ENCODE measurements around the gene SIAH1.
A peak's percentile ranks its signal among the peaks of the same experiment; 100 is the strongest.

The SIAH1 gene

DNA sequence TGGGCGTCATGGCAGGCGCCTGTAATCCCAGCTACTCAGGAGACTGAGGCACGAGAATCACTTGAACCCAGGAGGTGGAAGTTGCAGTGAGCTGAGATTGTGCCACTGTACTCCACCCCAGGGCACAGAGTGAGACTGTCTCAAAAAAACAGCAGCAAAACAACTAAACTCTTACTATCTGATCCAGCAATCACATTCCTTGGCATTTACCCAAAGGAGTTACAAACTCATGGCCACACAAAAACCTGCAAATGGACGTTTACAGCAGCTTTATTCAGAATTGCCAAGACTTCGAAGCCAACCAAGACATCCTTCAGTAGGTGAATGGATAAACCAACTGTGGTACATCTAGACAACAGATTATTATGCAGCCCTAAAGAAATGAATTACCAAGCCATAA, 4.0 kb downstream of the SIAH1 start:
- no peak overlapping the region for H3K27ac ChIP-seq (ENCODE audit: extremely low read depth, low read depth, low read length)
- no peak for TF ChIP-seq ZEB2 (tag by site-specific recombination; IDR thresholded peaks at IDR 0.05)
- TF ChIP-seq, protein P1, sequence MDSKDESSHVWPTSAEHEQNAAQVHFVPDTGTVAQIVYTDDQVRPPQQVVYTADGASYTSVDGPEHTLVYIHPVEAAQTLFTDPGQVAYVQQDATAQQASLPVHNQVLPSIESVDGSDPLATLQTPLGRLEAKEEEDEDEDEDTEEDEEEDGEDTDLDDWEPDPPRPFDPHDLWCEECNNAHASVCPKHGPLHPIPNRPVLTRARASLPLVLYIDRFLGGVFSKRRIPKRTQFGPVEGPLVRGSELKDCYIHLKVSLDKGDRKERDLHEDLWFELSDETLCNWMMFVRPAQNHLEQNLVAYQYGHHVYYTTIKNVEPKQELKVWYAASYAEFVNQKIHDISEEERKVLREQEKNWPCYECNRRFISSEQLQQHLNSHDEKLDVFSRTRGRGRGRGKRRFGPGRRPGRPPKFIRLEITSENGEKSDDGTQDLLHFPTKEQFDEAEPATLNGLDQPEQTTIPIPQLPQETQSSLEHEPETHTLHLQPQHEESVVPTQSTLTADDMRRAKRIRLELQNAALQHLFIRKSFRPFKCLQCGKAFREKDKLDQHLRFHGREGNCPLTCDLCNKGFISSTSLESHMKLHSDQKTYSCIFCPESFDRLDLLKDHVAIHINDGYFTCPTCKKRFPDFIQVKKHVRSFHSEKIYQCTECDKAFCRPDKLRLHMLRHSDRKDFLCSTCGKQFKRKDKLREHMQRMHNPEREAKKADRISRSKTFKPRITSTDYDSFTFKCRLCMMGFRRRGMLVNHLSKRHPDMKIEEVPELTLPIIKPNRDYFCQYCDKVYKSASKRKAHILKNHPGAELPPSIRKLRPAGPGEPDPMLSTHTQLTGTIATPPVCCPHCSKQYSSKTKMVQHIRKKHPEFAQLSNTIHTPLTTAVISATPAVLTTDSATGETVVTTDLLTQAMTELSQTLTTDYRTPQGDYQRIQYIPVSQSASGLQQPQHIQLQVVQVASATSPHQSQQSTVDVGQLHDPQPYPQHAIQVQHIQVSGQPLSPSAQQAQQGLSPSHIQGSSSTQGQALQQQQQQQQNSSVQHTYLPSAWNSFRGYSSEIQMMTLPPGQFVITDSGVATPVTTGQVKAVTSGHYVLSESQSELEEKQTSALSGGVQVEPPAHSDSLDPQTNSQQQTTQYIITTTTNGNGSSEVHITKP (tag by site-specific recombination; IDR thresholded peaks at IDR 0.05), result 0 out of 2 replicates have a peak, but pooled peaks have one; percentile 17
- TF ChIP-seq ZNF548 (tag by site-specific recombination; IDR thresholded peaks at IDR 0.05), result no peak
- H3K36me3 ChIP-seq (ENCODE audit: control insufficient read depth in 2 of 2, insufficient read depth in 1 of 2, low read length in 2 of 2), result no peaks in the 10 kb centered on the region; a peak in 1 of 3 replicates
- peaks cover 8% of the 10 kb centered on the region; the same call in 1 of the 2 replicates for H3K4me1 ChIP-seq (ENCODE audit: control insufficient read depth, insufficient read depth, low read length)
- H3K9me3 ChIP-seq (ENCODE audit: control insufficient read depth, insufficient read depth, low read depth, low read length), result no peaks in the 10 kb centered on the region
- ChIA-PET POLR2A (no interaction called here), CTCF (no interaction called here)
- no peak overlapping the region for H3K4me3 ChIP-seq (ENCODE audit: low read depth, low read length)

DNA sequence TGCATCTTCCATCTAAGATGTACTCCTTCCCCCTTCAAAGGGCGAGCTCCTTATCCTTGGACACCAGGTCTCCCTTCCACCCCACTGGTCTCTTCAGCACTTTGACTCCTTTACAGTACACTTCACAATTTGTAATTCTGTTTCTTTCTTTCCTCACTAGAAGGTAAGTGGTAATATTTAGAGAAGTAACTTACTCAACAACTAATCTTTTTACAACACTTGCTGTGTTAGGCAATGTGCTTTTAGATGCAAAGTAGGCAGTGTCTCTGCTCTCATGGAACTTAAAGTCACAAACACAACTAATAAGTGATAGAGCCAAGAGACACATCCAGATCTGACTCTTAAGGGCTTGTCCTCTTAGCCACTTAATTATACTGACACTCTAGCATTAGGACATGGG, 6.4 kb downstream of the SIAH1 start:
- CTCF ChIA-PET, result interaction anchor here (0.6 kb wide), 1 partner anchor 253 kb away, joined by 3 read pairs; no protein-coding TSS in a partner anchor
- POLR2A ChIA-PET, result interaction anchor here (2.0 kb wide), 1 partner anchor 13 kb away, joined by 7 read pairs; no protein-coding TSS in a partner anchor
- Histone ChIP-seq H3K36me3 (ENCODE audit: control insufficient read depth in 2 of 2, insufficient read depth in 1 of 2, low read length in 2 of 2) (no peaks in the 10 kb centered on the region; a peak in 1 of 3 replicates), H3K27ac (ENCODE audit: extremely low read depth, low read depth, low read length) (no peak overlapping the region), H3K4me3 (ENCODE audit: low read depth, low read length) (no peak overlapping the region), H3K4me1 (ENCODE audit: control insufficient read depth, insufficient read depth, low read length) (peaks cover 16% of the 10 kb centered on the region), H3K9me3 (ENCODE audit: control insufficient read depth, insufficient read depth, low read depth, low read length) (no peaks in the 10 kb centered on the region)
- TF ChIP-seq ZNF549 (tag by site-specific recombination; IDR thresholded peaks at IDR 0.05) (no peak), GLIS1 (tag by site-specific recombination; IDR thresholded peaks at IDR 0.05) (no peak), TCF7L2 (IDR thresholded peaks at IDR 0.05; ENCODE audit: borderline replicate concordance, low read depth, low read length) (no peak), OSR2 (tag by site-specific recombination; IDR thresholded peaks at IDR 0.05) (no peak), SP3 (tag by site-specific recombination; IDR thresholded peaks at IDR 0.05) (no peak), ZBTB21 (tag by site-specific recombination; IDR thresholded peaks at IDR 0.05) (no peak), WT1 (tag by site-specific recombination; IDR thresholded peaks at IDR 0.05) (no peak), ZNF701 (tag by site-specific recombination; IDR thresholded peaks at IDR 0.05) (no peak), ZNF621 (tag by site-specific recombination; IDR thresholded peaks at IDR 0.05) (no peak), ZNF335 (tag by site-specific recombination; conservative IDR thresholded peaks at IDR 0.05) (no peak), ZNF624 (tag by site-specific recombination; IDR thresholded peaks at IDR 0.05) (no peak), ZNF837 (tag by site-specific recombination; IDR thresholded peaks at IDR 0.05) (no peak), ZNF670 (tag by site-specific recombination; IDR thresholded peaks at IDR 0.05; ENCODE audit: low read depth) (no peak), HOXA7 (CRISPR knock-in tag; IDR thresholded peaks at IDR 0.05; ENCODE audit: borderline replicate concordance) (no peak), SP7 (tag by site-specific recombination; IDR thresholded peaks at IDR 0.05) (no peak)
- TF ChIP-seq, protein P2, sequence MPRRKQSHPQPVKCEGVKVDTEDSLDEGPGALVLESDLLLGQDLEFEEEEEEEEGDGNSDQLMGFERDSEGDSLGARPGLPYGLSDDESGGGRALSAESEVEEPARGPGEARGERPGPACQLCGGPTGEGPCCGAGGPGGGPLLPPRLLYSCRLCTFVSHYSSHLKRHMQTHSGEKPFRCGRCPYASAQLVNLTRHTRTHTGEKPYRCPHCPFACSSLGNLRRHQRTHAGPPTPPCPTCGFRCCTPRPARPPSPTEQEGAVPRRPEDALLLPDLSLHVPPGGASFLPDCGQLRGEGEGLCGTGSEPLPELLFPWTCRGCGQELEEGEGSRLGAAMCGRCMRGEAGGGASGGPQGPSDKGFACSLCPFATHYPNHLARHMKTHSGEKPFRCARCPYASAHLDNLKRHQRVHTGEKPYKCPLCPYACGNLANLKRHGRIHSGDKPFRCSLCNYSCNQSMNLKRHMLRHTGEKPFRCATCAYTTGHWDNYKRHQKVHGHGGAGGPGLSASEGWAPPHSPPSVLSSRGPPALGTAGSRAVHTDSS (tag by site-specific recombination; IDR thresholded peaks at IDR 0.05), result no peak
- TF ChIP-seq, protein P3, sequence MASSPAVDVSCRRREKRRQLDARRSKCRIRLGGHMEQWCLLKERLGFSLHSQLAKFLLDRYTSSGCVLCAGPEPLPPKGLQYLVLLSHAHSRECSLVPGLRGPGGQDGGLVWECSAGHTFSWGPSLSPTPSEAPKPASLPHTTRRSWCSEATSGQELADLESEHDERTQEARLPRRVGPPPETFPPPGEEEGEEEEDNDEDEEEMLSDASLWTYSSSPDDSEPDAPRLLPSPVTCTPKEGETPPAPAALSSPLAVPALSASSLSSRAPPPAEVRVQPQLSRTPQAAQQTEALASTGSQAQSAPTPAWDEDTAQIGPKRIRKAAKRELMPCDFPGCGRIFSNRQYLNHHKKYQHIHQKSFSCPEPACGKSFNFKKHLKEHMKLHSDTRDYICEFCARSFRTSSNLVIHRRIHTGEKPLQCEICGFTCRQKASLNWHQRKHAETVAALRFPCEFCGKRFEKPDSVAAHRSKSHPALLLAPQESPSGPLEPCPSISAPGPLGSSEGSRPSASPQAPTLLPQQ (tag by site-specific recombination; IDR thresholded peaks at IDR 0.05), result no peak
- TF ChIP-seq, protein P4, sequence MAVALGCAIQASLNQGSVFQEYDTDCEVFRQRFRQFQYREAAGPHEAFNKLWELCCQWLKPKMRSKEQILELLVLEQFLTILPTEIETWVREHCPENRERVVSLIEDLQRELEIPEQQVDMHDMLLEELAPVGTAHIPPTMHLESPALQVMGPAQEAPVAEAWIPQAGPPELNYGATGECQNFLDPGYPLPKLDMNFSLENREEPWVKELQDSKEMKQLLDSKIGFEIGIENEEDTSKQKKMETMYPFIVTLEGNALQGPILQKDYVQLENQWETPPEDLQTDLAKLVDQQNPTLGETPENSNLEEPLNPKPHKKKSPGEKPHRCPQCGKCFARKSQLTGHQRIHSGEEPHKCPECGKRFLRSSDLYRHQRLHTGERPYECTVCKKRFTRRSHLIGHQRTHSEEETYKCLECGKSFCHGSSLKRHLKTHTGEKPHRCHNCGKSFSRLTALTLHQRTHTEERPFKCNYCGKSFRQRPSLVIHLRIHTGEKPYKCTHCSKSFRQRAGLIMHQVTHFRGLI (tag by site-specific recombination; IDR thresholded peaks at IDR 0.05), result no peak
- TF ChIP-seq, protein P5, sequence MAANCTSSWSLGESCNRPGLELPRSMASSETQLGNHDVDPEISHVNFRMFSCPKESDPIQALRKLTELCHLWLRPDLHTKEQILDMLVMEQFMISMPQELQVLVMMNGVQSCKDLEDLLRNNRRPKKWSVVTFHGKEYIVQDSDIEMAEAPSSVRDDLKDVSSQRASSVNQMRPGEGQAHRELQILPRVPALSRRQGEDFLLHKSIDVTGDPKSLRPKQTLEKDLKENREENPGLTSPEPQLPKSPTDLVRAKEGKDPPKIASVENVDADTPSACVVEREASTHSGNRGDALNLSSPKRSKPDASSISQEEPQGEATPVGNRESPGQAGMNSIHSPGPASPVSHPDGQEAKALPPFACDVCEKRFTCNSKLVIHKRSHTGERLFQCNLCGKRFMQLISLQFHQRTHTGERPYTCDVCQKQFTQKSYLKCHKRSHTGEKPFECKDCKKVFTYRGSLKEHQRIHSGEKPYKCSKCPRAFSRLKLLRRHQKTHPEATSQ (tag by site-specific recombination; IDR thresholded peaks at IDR 0.05), result no peak
